DMS79 treated with DMSO at 0.1 percent for 48 hours (cell line): ENCODE measurements around the gene KIAA1614.
A peak's percentile ranks its signal among the peaks of the same experiment; 100 is the strongest.
"Not testable (repeated sequence)": the region's sequence is repeated elsewhere in the genome, so short reads cannot be mapped to it uniquely, and the experiment has no call there.

Source experiments
- DNase-seq: peaks from one replicate; lab custom pipeline; 2025; lab: John Stamatoyannopoulos, UW

Gene KIAA1614

DNA sequence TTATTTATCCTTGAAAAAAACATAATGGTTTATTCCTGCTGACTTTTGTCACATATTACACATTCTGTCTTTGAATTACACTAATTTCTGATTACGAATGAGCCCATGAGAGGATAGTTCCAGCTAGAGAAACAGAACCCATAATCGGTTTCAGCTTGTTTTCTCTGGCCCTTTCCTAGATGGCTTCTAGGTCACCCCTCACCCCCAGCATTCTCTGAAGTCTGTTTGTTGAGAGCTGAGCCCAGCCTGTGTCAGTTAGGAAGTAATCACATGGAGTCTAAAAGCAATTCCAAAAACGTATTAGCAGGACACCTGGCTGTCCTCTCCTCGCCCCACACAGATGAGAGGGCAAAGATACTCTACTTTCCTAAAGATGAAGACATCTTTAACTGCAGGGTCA lies 48.9 kb downstream of the KIAA1614 start:
- DNase-seq = no peak

DNA sequence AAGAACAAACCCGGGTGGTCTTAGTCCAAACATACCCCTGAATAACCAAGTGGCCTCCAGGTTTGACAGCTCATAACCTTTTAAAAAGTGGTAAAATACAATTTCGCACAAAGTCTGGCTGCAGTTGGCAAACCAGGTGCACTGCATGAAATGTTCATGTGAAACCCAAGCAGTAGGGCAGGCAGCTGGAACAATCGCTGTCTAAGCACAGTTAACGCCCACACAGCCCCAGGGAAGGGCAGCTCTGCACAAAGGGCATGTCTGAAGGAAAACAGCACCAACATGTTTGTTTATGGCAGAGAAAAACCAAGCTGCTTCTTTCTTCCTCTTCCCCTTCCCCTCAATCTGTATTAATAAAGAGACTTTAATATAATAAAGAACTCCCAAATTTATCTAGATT lies 49.5 kb downstream of the KIAA1614 start:
- peak; percentile 28 for DNase-seq

DNA sequence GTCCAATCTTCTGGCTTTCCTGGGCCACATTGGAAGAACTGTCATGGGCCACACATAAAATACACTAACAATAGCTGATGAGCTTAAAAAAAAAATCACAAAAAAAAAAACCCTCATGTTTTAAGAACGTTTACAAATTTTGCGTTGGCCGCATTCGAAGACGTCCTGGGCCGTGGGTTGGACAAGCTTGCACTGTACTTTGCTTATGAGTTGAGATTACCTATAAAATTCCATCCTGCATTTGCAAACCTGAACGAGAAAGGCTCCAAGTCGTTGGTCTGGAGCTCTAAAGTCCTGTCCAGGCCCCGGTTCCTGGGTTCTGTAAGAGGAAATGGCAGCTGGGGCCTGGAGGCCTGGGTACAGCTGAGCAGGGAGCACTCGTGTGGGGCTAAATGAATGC lies 51.4 kb downstream of the KIAA1614 start:
- DNase-seq = no peak

DNA sequence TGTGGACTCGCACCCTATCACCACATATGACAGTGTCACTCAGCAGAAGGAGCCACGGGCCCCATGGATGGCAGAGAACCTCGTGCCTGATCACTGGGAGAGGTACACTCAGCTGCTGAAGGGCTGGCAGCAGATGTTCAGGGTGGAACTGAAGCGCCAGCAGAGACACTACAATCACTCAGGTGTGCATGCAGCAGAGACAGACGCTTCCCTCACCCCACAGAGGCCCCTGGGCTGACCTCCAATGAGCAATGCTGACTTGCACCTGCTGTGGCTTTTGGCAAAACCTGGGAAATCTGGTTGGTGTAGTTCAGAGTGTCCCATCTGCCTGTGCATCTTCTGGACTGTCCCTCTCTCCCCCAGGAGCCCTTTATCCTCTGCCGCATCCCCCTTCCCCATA lies 51.9 kb downstream of the KIAA1614 start:
- DNase-seq = peak; percentile 30

DNA sequence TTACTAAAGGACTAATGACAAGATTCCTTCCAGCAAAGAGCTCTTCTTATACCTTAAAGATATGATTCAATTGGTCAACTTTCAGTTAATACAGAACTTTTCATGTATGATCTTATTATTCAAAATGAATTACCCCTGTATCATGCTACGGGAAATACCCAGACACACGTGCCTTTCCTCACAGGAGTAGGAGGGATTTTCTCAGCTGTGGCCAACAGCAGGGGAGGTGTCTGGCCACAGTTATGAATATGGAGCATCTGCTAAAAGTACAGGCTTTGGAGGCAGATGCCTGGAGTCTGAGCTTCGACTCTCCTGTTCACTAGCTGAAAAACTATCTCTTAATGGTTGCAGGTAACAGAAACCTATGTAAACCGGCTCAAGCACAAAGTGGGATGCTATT lies 53.6 kb downstream of the KIAA1614 start:
- DNase-seq = no peak

DNA sequence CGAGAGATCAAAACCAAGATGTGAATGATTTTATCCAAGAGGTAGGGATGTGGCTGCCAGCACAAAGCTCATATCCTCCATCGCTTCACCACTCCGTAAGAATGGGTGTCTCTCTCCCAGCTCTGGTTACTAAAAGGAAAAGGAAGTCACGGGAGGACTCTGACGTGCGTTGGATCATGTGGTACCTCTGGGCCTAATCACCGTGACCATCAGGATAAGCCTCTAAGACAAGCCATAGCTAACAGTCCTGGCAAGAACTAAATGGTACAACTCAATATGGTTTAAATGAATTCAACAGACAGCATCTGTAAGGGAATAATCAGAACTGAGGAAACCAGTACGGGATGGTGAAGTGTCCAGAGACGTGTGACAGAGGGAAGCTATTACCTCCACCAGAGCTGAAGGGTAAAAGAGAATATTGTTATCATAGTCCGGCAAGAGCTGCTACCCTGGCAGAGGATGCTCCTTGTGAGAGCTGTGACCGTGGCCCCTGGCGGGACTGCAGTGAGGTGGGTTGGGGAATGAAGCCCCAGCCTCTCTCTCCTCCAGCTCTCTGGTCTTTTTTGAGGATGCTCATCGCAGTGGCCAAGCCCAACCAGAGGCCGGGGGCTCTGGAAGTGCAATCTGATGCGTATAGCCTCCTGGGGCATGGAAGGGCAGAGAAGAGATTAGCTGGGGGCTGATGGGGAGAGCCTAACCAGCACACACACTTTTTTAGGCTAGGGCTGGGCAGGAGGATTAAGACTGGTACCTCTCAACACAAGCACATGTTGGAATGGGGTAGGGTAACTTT lies 54.2 kb downstream of the KIAA1614 start:
- DNase-seq = no peak

DNA sequence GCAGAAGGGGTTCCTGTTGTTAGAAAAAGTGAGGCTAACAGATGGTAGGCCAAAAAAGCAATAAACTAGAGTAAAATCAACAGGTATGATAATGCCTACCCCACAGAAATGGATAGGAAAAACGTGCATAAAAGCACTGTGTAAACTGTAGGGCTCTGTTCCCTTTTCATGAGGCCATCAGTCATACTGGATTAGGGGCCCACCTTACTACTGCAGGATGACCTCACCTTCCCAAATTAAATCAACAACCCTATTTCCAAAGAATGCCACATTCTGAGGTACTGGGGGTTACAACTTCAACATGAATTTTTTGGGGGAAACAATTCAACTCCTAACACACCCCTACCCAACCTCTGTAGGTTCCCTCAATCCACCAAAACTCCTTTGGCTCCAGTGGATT lies 54.9 kb downstream of the KIAA1614 start:
- no peak for DNase-seq

DNA sequence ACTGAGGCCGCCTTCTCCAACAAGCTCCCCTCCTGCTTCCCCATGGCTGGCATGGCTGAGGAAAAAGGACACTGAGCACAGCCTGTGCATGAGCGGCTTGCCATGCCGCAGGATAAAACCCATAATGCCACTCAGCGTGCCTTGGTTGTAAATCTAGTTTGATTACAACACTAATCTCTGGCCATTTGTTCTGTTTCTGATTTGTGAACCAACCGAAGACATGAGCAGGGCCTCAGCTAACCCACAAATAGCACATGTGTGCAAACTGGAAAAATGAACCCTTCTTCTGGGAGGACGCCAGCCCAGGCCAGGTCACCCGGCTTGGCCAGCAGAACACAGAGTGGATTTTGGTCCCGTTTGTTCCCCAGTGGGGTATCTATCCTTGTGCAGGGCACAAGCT lies 56.1 kb downstream of the KIAA1614 start:
- DNase-seq = not testable (repeated sequence)

DNA sequence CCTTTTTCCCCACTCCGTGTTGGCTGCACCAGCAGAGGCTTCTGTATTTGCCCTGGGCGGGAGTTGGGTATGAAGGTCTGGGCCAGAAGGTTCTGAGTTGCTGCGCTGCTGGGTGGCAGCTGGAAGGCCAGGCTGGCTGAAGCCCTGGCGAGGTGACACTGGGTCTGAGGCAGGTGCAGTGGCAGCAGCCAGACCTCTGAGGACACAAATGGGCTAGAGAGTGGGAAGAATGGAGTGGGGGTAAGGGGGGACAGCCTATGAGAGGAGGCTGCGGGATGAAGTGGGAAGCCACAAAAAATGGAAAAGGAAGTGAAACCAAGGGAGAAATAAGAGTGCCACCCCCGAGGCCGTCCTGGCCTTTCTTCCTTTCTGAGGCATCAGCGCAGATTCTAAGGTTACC lies 56.7 kb downstream of the KIAA1614 start:
- peak; percentile 16 for DNase-seq

DNA sequence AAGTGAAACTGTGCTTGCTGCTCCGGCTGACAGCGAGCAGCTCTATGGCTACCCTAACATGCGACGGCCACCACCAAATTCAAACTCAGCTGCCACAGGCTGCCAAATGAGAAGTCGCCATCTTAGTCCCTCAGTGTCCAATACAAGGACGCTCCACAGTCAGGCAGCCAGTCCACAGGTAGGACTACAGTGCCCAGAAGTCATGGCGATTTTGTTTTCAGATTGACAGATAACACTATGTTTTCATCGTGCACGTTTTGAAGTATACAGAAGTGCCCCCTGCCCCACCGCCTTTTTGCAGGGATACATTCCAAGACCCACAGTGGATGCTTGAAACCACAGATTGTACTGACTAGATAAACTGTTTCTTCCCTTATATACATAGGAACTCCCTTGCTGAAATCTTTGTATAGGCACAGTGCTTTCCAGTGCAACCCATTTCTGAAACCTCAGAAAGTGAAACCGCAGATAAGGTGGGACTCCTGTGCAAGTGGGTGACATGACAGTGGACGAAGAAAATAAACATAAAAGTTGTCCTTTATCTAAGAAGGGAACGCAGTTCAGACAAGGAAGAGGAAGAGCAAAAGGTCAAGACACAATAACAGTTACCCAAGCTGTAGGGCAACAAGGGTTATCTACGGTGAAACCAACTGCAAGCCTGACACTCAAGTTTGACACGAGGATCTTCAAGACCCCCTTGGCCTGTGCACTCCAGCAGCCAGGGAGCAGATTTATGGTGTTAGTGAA lies 57.8 kb downstream of the KIAA1614 start:
- DNase-seq = no peak

DNA sequence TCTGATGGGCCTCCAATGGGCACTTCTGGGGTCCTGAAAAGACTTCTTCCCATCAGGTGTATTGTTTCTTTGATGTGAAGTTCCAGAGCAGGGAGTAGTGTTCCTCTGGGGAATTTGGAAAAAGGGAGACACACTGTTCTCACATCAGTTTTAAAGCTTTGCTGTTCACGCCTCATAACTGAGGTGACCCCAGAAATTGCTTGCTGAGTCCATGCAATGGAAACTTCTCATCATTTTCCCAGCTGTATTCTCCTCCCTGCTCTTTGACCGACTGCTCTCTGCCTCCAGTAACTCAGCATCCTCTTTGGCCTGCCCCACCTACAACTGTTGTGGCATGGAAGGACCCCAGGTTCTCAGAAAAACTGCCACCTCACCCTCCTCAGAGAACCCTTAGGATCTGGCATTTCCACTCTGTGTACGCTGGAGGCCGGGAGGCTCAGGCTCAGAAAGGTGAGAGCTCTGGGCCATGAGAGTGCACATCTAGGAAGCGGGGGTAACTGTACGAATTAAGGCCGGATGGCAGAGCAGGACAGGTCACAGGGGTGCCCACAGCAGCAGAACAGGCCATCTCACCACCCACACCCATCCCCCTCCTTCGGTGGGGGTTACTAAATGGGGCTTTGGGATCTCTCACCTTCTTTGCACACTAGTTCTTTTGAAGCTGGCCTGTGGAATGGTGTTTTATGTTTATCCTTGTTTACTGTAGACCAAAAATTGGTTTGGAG lies 58.7 kb downstream of the KIAA1614 start:
- no peak for DNase-seq

DNA sequence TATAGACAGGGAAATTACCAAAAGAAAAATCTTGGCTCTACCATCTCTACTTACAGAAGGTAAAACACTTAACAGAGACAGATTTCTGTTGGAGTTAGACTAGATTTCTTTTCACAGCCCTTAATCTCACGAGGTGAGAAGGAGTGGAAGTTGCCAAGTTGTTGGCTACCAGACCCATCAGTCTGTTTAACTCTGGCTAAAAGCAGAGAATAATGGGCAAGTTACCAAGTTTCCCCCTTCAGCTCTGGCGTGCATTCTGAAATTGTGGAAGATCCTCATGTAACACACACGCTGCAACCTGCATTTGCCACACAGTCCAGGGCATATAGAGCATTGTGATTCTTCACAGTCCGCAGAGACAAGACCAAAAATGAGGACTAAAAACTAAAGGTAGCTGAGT lies 60.7 kb downstream of the KIAA1614 start:
- DNase-seq = no peak

DNA sequence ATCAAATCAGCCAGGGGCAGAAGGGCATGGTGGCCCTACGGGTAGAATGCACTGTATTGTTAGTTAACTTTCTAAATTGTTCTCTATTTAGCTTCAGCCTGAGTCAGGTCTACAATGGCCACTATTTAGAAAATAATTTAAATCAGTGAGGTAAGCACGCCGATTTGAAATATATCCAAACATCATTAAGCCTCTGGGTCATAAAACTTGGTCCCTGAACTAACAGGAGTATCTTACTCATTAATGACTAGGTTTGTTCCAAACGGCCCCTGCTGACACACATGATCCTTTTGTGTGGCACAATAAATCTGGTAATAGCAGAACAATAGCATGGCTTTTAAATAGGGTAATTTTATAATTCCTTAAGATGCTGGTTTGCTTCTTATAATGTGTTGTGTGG lies 61.5 kb downstream of the KIAA1614 start:
- DNase-seq = no peak

DNA sequence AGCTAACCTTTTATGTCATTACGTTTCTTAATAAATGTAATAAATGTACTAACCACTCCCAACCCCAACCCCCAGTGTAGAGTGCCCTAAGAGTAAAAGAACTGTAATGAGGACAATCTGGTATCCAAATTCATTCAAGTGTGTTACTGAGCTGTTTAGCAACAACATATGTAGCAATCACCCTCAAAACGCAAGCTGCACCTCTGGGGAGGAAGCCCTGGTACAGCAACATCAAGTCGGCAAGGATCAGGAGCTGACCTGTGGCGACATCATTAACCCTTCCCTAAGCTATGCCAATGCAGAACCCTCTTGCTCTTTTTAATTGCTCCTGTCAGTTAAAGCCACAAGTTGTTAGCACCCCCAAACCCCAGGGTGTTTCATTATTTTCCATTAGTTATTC lies 62.9 kb downstream of the KIAA1614 start:
- no peak for DNase-seq

DNA sequence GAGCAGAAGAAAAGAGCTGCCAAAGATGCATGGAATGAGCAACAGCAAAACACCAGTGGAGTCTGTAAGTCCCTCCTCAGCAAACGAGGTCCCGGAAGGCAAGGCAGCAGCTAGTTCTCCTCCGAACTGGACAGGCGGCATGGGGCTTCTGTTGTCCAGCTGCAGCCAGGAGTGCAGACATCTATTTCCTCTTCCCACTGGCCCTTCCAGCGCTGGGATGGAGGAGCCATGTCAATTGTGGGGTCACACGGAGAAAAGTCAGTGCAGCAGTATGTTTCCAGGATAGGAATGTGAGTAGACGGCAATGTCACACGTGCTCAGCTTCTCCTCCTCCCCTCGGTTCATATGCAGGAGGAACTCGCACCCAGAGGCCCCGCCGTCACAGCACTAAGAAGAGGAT lies 63.5 kb downstream of the KIAA1614 start:
- DNase-seq = no peak

DNA sequence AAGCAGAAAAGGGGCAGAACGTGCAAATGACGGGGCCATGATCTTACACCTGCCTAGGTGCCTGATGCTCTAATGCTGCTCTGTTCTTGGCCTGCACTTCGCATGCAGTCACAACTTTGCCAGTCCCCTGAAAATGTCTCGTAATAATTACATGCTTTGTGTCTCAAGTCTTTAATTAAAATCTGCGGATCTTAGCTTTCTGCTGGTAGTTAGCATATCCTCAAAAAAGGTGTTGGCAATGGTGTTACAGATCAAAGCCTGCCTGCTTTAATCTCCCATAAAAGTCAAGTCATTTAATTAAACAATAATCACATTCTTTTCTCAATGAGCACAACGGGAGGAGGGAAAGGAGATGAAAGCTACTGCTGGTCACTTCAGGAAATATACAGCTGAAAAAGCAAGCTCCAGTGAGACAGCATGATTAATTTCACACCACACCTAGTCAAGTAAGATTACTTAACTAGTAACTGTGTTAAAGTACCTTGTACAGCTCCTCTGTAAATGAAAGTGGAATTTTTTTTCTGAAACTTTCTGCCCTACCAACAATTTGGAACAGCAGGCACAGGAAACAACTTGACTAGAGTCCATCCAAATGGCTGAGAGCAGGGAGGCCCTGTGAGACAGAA lies 64.1 kb downstream of the KIAA1614 start:
- no peak for DNase-seq

DNA sequence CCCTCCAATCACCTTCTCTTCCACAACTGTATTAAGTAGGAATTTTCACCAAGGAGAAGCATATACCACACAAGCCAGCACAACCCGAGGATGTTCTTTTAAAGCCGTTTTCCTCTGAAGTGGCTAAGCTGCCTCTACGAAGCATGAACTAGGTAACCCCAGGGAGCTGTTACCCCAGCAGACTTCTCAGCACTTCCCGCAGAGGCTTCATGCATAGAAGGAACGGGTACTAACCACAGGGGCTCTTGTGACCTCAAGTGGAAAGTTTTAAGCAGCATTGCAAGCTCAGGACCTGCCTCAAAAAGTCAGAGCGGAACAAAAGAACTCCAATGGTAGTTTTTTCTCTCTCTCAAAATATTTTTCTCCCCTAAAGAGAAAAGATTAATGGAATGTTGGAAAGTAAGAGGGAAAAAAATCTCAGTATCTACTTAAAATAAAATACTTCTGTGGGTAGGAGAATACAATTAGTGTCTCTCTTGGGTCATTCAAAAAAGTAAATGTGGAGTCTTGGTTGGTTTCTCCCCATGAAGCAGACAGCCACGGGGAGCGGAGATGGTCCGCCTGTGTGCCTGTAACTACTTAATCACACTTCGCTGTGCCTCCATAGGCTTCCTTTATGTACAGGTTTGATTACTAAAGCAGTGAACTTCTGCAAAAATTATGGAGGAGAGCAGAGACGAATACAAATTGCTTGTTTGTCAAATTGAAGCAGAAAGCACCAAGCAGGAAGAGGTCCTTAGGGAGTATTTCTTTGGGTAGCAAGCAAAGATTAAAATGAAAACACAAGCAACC lies 69.1 kb downstream of the KIAA1614 start:
- DNase-seq = peak; percentile 90

DNA sequence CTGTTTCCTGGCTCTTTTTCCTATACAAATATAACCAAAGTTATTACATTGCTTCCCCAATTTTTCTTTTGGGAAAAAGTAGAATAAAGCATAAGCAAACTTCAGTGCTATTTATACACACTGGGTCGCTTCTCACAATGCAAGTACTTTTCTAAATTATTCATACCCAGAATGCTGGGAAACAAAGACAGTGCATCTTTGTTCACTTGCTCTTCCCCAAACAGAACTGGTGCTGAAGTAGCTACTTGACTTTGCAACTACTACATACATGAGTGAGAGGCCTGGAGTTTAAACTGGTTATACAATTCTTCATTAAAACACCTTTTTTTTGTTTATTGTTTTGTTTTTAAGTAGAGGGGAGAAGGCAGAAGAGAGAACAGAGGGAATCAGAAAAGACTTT lies 69.7 kb downstream of the KIAA1614 start:
- DNase-seq = peak; percentile 36

DNA sequence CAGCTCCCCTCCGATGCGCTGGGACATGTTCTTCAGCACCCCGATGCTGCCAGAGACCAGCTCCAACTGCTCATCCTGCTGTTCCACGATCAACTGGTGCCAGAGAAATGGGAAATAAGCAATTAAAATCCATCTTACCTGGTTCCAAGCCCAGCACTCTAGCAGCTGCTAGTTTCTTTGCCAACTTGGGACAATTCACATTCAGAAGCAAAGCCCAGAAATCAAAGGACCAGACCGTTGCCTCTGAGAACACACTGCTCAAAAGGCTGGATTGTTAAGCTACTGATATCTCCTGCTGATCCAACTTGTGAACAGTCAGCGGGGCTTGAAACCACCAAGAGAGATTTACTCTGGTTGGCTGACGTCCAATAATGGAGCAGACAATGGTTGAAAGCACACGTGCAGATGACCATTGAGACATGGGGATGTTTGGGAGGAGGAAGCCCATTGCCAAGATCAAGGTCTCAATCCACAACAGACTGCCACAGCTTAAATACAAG lies 75.6 kb downstream of the KIAA1614 start:
- peak; percentile 75 for DNase-seq

DNA sequence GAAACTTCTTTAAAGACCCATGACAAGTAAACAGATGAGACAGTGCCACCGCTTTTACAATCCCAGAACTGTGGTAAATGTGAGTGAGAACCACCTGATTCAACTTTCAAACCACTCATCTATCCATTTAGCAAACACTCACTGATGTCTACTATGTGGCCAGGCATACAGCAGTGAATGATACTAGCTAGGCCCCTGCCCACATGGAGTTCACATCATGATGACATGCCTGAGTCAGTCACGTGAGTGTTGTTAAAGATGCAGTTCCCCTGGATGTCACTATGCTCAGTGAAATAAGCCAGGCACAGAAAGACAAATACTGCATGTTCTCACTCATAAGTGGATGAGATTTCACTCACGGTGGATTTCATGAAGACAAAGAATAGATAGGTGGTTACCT lies 81.6 kb downstream of the KIAA1614 start:
- DNase-seq = no peak

DNA sequence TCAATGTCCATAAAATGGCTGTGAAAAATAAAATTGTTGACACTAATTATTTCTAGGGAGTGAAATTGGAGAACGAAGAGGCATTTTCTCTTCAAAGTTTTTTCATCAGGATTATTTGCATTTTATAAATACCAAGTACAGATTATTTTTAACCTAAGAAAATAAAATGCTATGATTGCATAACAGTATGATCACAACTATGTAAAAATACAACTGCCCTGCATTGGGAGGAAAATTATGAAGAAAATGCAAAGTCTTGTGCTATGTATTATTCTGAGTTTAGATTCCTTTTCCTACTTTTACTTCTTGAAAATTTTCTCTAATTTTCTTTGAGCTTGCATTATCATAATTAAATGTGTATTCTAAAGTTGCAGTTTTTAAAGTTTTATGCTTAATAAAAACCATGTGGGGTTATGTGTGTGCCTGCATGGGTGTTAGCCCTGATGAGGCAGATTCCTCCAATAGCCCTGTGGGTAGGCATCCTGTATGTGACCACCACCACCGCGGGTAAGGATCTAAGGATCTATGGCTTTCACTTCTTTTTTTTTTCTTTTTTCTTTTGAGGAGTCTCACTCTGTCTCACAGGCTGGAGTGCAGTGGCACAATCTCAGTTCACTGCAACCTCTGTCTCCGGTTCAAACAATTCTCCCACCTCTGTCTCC lies 85.3 kb downstream of the KIAA1614 start:
- no peak for DNase-seq
